GM12878 (cell line): ENCODE measurements around the gene GNB3. TPM values are rescaled to one million over a fixed set of nuclear protein-coding genes. Genes with fewer than 3 reads are reported as not detected.

Source experiments
- ATF7 ChIP-seq: fragments of 450-650 bp; IDR thresholded peaks from 2 replicates; pipeline ENCODE4 v1.6.1; 2016; ENCODE audit warnings: low read depth, mild to moderate bottlenecking
- BACH1 ChIP-seq: fragments of 450-650 bp; IDR thresholded peaks from 2 replicates; pipeline ENCODE4 v1.6.1; 2017; ENCODE audit warnings: mild to moderate bottlenecking, borderline replicate concordance
- E2F4 ChIP-seq: IDR thresholded peaks from 2 replicates; pipeline ENCODE4 v1.6.1; 2012; ENCODE audit warnings: low read depth, low read length, improper control_type of control experiment
- EZH2 ChIP-seq: IDR thresholded peaks from 2 replicates; pipeline ENCODE4 v1.6.1; 2012; ENCODE audit warnings: low read depth, mild to moderate bottlenecking, control low read depth, inconsistent platforms, low read length, borderline replicate concordance; ENCODE audit not compliant: control insufficient read depth
- IRF4 ChIP-seq: IDR thresholded peaks from 2 replicates; pipeline ENCODE4 v1.6.1; 2011; ENCODE audit warnings: low read depth, low read length
- LARP7 ChIP-seq: fragments of 450-650 bp; IDR thresholded peaks from 2 replicates; pipeline ENCODE4 v1.6.1; 2017; ENCODE audit warnings: mild to moderate bottlenecking
- MEF2B ChIP-seq: fragments of 450-650 bp; IDR thresholded peaks from 2 replicates; pipeline ENCODE4 v1.6.1; 2018; ENCODE audit warnings: mild to moderate bottlenecking, moderate library complexity; ENCODE audit not compliant: partially characterized antibody, poor library complexity, severe bottlenecking
- NBN ChIP-seq: fragments of 450-650 bp; IDR thresholded peaks from 2 replicates; pipeline ENCODE4 v1.6.1; 2016
- NFIC ChIP-seq: IDR thresholded peaks from 2 replicates; pipeline ENCODE4 v1.6.1; 2012; ENCODE audit warnings: low read depth, mild to moderate bottlenecking, inconsistent platforms, low read length, moderate library complexity
- NR2C1 ChIP-seq: fragments of 450-650 bp; IDR thresholded peaks from 2 replicates; pipeline ENCODE4 v1.6.1; 2017; ENCODE audit warnings: antibody characterized with exemption, mild to moderate bottlenecking, moderate library complexity
- POLR2A ChIP-seq: IDR thresholded peaks from 2 replicates; pipeline ENCODE4 v1.6.1; 2011; ENCODE audit warnings: low read depth, mild to moderate bottlenecking, low read length
- POLR2AphosphoS5 ChIP-seq: IDR thresholded peaks from 2 replicates; pipeline ENCODE4 v1.6.1; 2011; ENCODE audit warnings: mild to moderate bottlenecking, low read length, inconsistent platforms
- RCOR1 ChIP-seq: conservative IDR thresholded peaks from 2 replicates; pipeline ENCODE4 v1.6.1; 2012; ENCODE audit warnings: low read depth, low read length, improper control_type of control experiment
- SREBF1 ChIP-seq: IDR thresholded peaks from 2 replicates; pipeline ENCODE4 v1.6.1; 2012; ENCODE audit warnings: mild to moderate bottlenecking, low read length
- SREBF2 ChIP-seq: IDR thresholded peaks from 2 replicates; pipeline ENCODE4 v1.6.1; 2012; ENCODE audit warnings: mild to moderate bottlenecking, low read length
- TBL1XR1 ChIP-seq: IDR thresholded peaks from 2 replicates; pipeline ENCODE4 v1.6.1; 2012; ENCODE audit warnings: low read depth, low read length, improper control_type of control experiment
- TCF3 ChIP-seq: IDR thresholded peaks from 2 replicates; pipeline ENCODE4 v1.6.1; 2012; ENCODE audit warnings: low read depth, mild to moderate bottlenecking, low read length, borderline replicate concordance; ENCODE audit not compliant: insufficient read depth
- YBX1 ChIP-seq: fragments of 450-650 bp; IDR thresholded peaks from 2 replicates; pipeline ENCODE4 v1.6.1; 2016; ENCODE audit warnings: antibody characterized with exemption
- polyA plus RNA-seq, 11 experiments: library from polyadenylated mRNA; depleted of rRNA in 4 of 11; unstranded in 6 of 11; stranded (reverse) in 5 of 11; fragments of >200 nt; fragmentation: Nextera tagmentation in 4 of 11; fragmentation: Illumina TruSeq in 1 of 11; extraction: Ambion mirVana in 4 of 11; extraction: Trizol in 1 of 11; gene quantifications; 1 replicate in 1 of 11; 2 replicates in 10 of 11; pipeline versions ENCODE4 v1.2.1 to v1.2.3, GENCODE V29; 2011 to 2016; ENCODE audit warnings: inconsistent platforms in 2 of 11, missing spikeins in 2 of 11, low read depth in 1 of 11
- total RNA-seq, 4 experiments: library from RNA; depleted of rRNA in 3 of 4; stranded (reverse); fragments of >200 nt in 3 of 4; fragmentation: Illumina TruSeq in 1 of 4; extraction: Trizol in 1 of 4; gene quantifications; 2 replicates each; pipeline versions ENCODE4 v1.2.1 to v1.2.3, GENCODE V29; 2013 to 2021

The GNB3 gene
- total and polyA plus RNA-seq, 10 of the 15 experiments (the other 5 are each of a cell fraction or from before 2014, with no cell fraction given) = 0.05 to 1.1 (median 0.36) TPM

DNA sequence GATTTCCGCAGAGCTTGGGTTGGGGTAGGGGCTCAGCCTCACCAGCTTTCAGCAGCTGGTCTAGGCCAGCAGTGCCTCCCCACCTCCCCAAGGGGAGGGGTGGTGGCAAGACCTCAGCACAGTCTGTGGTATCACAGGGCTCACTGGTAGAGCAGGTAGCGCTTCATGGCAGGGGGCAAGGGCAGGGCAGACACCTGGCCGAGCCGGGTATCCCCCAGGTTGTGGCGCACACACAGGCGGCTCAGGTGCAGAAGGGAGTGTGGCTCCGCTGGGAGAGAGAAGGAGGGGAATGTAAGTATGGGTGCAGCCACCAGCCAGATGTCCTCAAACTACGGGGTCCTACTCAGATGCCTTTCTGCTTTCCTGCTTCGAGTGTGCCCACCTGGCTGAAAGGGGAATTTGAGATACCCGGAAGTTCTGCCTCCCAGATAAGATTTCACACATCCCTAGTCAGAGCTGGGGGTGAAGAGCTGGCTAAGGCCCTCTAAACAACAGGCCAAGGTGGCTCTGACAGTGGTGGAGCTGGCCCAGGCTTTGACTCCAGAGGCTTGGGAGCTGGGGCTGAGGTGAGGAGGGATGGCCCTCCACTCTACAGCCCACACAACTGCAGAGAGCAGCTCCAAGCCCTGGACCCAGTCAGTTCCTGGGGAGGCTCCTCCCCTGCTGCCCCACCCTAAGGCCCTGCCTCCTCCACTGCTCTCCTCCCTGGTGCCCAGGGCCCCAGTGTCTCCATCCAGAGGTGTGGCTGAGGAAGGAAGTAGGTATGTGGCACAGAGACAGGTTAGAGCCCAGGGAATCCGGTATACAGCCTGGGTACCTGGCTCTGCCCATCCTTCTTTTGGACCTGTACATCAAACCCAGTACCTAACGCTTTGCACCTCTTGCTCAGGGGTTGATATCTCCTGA is 30.6 kb downstream of the GNB3 start (continued):
- no peak for TF ChIP-seq RCOR1
- no peak for TF ChIP-seq SREBF2
- no peak for TF ChIP-seq LARP7
- no peak for TF ChIP-seq TCF3
- TF ChIP-seq TBL1XR1 = no peak
- peak; percentile 42; the same call in 1 of the 2 replicates for TF ChIP-seq BACH1
- TF ChIP-seq NBN = no peak
- no peak for TF ChIP-seq YBX1
- no peak for TF ChIP-seq SREBF1
- no peak for TF ChIP-seq MEF2B
- no peak for TF ChIP-seq NR2C1
- TF ChIP-seq E2F4 = no peak
- TF ChIP-seq ATF7 = no peak
- TF ChIP-seq EZH2 = no peak
- no peak for TF ChIP-seq IRF4
- no peak for TF ChIP-seq NFIC
- peak; percentile 56; the same call in 1 of the 2 replicates for TF ChIP-seq POLR2A
- TF ChIP-seq POLR2AphosphoS5 = peak; percentile 30; the same call in 1 of the 2 replicates
- TF ChIP-seq, all 136 proteins: peak for 9
